Lower lobe of right lung (tissue), 2 donors: ENCODE measurements around the gene ZNF263. TPM values are rescaled to one million over a fixed set of nuclear protein-coding genes. Genes with fewer than 3 reads are reported as not detected.

Experiments used
- ATAC-seq, 2 donors: fragments of 200-7000 bp; cut with Tn5 transposase; one replicate each; pipeline ENCODE4 v1.9.1; 2020 to 2022; ENCODE audit warnings: mild to moderate bottlenecking in 2 of 2, moderate library complexity in 2 of 2
- DNase-seq: peaks from one replicate; pipeline ENCODE4 v3.0.0-alpha.2; 2020
- H3K27ac ChIP-seq: fragments of 200-600 bp; one replicate; pipeline ENCODE4 v1.8.0; 2022
- H3K27me3 ChIP-seq: fragments of 200-600 bp; one replicate; pipeline ENCODE4 v1.8.0; 2022; ENCODE audit warnings: low read depth
- H3K36me3 ChIP-seq: fragments of 200-600 bp; one replicate; pipeline ENCODE4 v1.8.0; 2022; ENCODE audit warnings: mild to moderate bottlenecking
- H3K4me1 ChIP-seq: fragments of 200-600 bp; one replicate; pipeline ENCODE4 v1.8.0; 2022
- H3K4me3 ChIP-seq: fragments of 200-600 bp; one replicate; pipeline ENCODE4 v1.8.0; 2022; ENCODE audit warnings: mild to moderate bottlenecking
- H3K9me3 ChIP-seq: fragments of 200-600 bp; one replicate; pipeline ENCODE4 v1.8.0; 2022
- intact Hi-C: fragments of 100-400 bp; cut with DNase I; formaldehyde crosslinking; loops from one replicate; pipeline ENCODE4 v1.11.0; 2022
- total RNA-seq: library from RNA; stranded (reverse); fragmentation: NEBNext Ultra II Directional; extraction: Animal tissue kit (Norgen Biotek cat#: 25700); gene quantifications from one replicate; pipeline ENCODE4 v1.2.1, GENCODE V29; 2021
- TF ChIP-seq, protein P1 (sequence below): fragments of 200-600 bp; IDR thresholded peaks from one replicate; pipeline ENCODE4 v1.8.0; 2022; ENCODE audit warnings: antibody characterized with exemption, mild to moderate bottlenecking
- donor health status: DM: no; HTN: yes; CAD: no; lungs with severe emphysema.

The ZNF263 gene
- total RNA-seq, 1 donor from 2014 or later: 23.2 TPM

DNA sequence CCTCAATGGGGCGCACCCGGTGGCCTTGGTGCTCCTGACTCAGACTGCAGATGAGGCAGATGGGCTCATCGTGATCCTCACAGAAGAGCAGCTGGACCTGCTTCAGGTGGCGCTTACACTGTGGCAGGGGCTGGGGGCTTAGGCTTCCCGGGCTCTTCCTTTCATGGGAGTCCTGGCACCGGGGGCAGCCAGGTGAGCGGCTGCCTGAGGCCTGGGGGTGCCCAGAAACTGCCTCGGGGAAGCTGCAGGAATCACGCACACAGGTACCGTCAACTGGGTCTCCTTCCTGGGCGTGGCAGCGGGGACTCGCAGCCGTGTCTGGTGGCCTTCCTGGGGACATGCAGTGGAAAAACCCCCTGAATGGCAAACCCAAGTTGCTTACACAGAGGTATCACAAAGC, 33.8 kb upstream of the ZNF263 start:
- Histone ChIP-seq H3K36me3 (peaks cover 3% of the 10 kb centered on the region), H3K9me3 (no peaks in the 10 kb centered on the region), H3K27me3 (no peaks in the 10 kb centered on the region), H3K4me1 (no peaks in the 10 kb centered on the region), H3K27ac (no peak overlapping the region), H3K4me3 (no peak overlapping the region)
- DNase-seq: no peak
- intact Hi-C loops: no loop called here
- TF ChIP-seq, protein P1, sequence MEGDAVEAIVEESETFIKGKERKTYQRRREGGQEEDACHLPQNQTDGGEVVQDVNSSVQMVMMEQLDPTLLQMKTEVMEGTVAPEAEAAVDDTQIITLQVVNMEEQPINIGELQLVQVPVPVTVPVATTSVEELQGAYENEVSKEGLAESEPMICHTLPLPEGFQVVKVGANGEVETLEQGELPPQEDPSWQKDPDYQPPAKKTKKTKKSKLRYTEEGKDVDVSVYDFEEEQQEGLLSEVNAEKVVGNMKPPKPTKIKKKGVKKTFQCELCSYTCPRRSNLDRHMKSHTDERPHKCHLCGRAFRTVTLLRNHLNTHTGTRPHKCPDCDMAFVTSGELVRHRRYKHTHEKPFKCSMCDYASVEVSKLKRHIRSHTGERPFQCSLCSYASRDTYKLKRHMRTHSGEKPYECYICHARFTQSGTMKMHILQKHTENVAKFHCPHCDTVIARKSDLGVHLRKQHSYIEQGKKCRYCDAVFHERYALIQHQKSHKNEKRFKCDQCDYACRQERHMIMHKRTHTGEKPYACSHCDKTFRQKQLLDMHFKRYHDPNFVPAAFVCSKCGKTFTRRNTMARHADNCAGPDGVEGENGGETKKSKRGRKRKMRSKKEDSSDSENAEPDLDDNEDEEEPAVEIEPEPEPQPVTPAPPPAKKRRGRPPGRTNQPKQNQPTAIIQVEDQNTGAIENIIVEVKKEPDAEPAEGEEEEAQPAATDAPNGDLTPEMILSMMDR: no peak
- ATAC-seq: no peak

DNA sequence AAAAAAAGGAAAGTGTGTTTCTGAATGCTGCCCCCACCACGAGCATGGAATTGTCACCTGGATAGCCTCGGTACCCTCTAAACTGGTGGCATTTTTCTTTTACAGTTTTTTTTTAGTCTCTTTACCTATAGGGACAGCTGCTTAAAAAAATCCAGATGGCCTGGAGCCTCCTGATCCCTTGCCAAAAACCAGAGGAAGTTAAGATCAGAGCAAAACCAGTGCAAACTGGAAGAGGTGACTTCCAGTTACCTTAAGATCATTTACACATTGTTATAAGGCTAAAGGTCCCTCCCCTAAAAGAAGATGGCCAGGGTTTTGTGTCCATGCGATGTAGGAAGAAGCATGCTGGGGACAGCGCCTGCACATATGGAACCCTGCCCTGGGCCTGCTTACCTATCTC, 30.3 kb upstream of the ZNF263 start:
- intact Hi-C loops: no loop called here
- ATAC-seq (no peak), DNase-seq (no peak)
- Histone ChIP-seq H3K36me3 (no peaks in the 10 kb centered on the region), H3K9me3 (no peaks in the 10 kb centered on the region), H3K27me3 (peaks cover 5% of the 10 kb centered on the region), H3K4me3 (no peak overlapping the region), H3K4me1 (peaks cover 7% of the 10 kb centered on the region), H3K27ac (no peak overlapping the region)
- TF ChIP-seq, protein P1: no peak

DNA sequence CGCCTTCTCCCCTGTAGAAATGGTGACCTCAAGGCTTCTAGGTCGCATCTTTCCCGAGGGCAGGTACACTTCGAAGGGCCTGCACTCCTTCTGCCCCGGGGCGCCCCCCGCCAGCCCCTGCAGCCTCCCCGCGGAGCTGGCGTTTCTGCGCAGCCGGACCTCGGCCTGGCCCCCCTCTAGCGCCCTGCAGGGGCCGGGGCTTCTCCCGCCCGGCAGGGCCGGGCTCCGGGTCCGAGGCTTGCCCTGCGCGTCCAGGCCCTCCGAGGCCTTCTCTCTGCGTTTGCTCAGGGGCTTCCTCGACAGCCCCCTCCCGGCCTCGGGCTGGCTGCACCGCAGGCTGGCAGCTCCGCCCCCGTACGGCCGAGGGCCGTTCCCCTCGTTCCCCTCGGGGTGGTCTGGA, 29.0 kb upstream of the ZNF263 start:
- TF ChIP-seq, protein P1: no peak
- Histone ChIP-seq H3K27ac (no peak overlapping the region), H3K36me3 (no peaks in the 10 kb centered on the region), H3K27me3 (peaks cover 5% of the 10 kb centered on the region), H3K4me1 (peaks cover 10% of the 10 kb centered on the region), H3K9me3 (no peaks in the 10 kb centered on the region), H3K4me3 (no peak overlapping the region)
- ATAC-seq (no peak), DNase-seq (no peak)
- intact Hi-C loops: no loop called here

DNA sequence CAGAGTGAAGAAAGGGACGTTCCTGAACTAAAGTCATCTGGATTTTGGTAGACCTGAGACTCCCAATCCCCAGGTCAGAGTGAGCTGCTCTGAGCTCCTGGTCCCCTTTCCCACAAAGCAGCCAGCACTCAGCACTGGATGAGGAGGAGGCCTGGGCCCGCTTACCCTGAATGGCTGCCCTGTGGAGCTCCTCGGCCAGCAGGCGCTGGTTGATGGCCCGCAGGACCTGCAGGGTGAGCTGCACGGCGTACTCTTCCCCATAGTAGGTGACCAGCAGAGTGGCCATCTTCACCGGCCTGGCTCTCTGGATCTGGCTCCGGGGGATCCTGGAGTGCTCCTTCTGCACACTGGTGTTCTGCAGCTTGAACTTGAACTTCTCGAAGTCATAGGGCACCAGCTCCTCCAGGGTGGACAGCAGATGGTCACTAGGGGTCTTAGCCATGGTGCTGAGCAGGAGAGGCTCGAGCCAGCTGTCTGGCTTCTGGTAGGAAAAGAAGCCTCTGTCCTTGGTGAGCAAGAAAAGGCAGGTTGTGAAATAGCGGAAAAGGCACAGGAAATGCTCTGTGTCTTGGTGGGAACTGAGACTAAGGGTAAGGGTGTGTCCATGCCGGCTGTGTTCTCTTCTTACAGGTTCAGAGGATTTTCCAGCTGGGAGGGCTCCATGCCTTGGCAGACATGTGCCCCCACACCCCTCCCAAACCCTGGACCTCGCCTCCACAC, 27.0 kb upstream of the ZNF263 start, which contains the start of gene MEFV:
Gene MEFV, minus strand, starts transcription at position 488 of the 720 bp plus-strand sequence. Its CDS starts 46 bp downstream, at position 442.
- no peak for DNase-seq
- Histone ChIP-seq H3K27ac (peak within 1 kb of the TSS; percentile 56), H3K9me3 (no peaks in the 10 kb centered on the region), H3K4me3 (peak within 1 kb of the TSS; percentile 46), H3K4me1 (peaks cover 10% of the 10 kb centered on the region), H3K27me3 (peaks cover 5% of the 10 kb centered on the region), H3K36me3 (no peaks in the 10 kb centered on the region)
- peak; percentile 61 to 69 for ATAC-seq
- TF ChIP-seq, protein P1: no peak
- intact Hi-C loops: no loop called here

DNA sequence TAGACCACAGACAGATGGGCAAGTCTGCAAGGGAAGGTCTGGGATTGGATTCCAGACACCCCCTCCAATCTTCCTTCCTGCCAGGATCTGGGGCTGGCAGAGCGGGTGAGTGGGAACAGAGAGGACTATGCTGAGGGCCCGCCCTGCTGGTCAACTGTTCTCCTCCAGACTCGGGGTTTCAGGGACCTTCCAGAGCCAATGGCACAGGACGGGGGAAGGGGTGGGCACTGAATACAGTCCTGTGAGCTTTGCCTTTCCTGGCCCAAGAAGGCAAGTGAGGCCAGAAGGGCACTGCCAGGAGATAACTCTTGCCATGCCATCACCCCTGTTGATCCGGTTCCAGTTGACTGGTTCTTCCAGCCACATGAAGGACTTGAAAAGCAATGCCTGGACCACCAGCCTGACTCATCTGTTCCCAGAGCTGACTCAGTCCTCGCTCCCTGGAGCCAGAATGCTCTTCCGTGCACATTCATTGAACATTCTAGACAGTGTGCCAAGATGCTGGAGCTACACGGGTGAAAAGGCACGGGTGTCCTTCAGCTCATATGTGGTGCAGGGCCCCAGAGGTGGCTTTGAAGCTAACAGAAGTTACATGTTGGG, 26.3 kb upstream of the ZNF263 start:
- DNase-seq (no peak), ATAC-seq (no peak)
- Histone ChIP-seq H3K9me3 (no peaks in the 10 kb centered on the region), H3K4me1 (peaks cover 10% of the 10 kb centered on the region), H3K36me3 (no peaks in the 10 kb centered on the region), H3K27ac (no peak overlapping the region), H3K27me3 (peaks cover 5% of the 10 kb centered on the region), H3K4me3 (peak overlapping the region; percentile 46)
- intact Hi-C loops: no loop called here
- TF ChIP-seq, protein P1: no peak
